GM18498 (cell line): ENCODE measurements around the gene SETD1B.

Source experiments
- ATAC-seq: cut with Tn5 transposase; IDR thresholded peaks from one replicate; pipeline ENCODE4 v1.9.1; 2021; ENCODE audit warnings: mild to moderate bottlenecking, moderate library complexity; ENCODE audit not compliant: unreplicated experiment

SETD1B gene

DNA sequence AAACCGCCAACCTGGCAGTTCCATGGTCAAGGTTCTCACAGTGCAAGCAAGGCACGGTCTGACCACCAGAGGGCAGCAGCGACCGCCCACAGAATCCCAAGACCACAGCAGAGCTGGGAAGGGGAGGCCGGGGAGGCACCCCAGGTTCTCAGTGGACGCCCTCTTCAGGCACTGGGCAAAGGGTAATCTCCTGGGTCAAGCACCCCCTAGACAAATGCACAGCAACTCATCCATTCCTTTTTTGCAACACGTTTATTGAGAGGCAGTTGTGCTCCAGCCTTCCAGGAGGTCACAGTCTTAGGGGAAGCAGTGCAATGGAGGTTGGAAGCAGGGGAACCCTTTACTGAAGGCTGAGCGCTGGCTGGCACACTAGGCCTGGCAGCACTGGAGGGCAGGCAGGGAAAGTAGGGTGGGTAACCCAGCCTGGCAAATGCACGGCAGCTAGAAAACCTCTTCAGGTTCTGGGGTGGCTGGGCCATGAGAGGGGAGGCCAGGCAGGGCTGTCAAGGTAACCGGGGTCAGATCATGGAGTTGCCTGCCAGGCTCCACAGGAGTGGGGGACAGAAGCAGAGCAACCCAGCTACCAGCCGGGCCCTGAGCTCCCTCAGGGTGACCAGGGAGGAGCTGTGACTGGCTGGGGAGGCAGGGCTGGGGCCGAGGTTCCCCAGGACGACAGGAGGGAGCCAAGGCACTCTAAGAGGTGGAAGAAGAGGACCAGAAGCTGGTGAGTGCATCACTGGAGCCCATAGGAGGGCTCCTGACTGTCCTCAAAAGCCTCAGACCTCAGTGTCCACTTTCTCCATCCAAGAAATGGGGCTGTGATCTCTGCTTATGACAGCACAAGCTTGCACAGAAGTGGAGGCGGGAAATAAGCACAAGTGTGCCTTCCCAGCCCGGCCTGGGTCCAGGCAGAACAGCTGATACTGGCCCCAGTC, 8.5 kb upstream of the SETD1B start:
- no peak for ATAC-seq

DNA sequence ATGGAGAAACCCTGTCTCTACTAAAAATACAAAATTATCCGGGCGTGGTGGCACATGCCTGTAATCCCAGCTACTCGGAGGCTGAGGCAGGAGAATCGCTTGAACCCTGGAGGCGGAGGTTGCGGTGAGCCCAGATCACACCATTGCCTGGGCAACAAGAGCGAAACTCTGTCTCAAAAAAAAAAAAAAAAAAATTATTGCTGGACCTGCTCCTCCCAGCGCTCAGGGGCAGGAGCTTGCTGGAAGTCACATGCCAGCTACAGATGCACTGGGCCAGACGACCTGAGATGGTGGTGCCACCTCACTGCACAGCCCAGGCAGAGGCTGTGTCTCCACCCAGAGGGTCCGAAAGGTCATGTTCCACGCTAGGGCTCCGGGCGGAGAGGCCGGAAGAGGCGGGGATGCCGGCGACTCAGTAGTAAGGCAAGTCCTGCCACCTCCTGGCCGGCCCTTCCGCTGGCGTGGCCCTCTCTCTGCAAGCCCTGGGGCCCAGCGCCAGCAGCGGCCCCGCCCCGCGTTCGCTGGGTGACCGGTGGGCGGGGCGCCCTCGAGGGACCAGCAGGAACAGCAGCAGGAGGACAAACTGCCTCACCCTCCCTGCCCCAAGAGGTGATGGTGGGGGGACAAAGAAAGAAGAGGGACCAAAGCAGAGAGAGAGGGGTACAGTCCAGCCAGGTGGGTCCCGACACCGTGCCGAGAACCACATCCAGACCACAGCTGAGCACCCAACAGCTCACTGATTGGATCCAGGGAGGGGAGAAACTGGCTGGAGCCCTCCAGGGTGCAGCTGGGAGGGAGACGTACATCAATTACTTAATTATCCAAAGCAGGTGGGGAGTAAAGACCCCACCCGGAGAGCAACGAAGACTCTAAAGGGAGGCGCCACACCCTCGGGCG, 6.7 kb upstream of the SETD1B start:
- ATAC-seq = no peak

DNA sequence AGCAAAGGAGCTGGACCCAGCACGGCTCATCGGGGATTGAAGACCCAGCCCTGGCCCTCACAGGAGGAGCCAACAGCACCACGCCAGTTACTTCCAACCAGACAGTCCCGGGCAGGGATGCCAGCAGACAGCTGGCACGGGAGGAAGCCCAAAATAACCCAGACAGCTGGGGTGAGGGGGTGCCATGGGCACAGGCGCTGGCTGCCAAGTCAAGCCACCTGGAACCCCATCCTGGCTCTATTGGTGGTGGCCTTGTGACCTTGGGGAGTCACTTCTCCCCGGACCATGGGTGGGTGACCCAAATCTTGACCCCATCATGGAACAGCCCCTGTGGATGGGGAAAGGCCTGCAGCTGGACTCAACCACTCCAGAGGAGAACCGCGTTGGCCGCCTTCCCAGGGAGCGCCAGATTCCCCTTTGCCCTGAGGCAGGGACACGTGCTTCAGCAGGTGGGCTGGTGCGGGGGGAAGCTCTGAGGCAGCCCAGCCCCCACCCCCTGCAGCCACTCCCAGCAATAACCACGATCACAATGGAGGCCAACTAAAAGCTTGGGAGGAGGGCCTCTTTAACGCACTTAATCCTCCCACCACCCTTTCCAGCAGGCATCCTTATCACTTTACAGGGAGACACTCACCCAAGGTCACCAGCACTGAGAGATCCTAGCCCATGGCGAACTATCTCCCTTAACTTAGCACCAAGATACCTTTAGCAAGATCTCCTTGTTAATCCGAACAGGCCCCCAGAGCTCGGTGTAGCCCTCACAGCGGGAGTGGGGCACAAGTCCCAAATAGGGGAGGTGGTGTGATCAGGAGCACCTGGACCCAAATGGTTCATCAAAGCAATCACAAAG, 5.6 kb upstream of the SETD1B start:
- no peak for ATAC-seq

DNA sequence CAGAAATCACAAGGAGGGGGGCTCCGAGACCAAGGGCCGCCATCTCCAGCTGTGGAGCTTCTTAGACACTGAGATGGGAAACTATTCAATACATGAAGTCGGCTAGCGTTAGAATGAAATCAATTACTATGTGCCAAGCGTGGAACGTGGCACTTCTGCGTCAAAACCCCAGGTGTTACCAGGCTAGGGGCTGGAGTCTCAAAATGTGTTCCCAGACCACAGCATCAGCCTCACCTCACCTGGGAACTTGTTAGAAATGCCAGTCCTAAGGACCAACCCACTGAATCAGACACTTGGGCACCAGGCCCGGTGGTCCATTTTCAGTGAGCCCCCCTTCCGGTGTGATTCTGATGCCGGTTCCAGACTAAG, 5.0 kb upstream of the SETD1B start:
- ATAC-seq = no peak

DNA sequence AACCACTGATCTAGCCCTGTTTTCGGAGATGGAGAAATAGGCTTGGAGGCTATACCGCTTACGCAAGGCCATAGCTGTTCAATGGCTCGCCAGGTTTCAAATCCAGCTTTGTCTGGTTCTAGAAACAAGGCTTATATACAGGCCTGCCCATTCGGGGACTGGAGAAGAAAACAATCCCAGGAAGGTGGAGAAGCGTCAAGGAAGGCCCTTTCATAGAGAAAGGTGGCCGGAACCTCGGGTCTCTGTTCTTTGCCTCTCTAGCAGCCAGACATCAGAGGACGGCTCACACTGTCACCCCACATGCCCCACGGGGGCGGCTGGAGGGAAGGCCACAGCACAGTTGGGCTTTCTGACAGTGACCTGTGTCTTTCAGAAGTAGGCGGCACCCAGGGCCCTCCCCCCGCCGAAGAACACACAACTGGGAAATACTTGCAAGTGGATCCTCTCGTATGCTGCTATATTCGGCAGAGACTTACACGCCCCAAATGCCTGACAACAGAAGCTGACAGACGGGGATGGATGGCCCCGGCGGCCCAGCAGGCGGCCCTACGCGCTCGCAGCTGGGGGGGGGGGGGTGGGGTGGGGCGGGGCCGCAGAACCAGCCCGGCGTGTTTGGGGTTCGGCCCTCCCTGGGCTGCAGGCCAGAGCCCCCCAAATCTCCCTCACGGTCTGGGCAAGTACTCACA, 4.5 kb upstream of the SETD1B start:
- ATAC-seq = no peak

DNA sequence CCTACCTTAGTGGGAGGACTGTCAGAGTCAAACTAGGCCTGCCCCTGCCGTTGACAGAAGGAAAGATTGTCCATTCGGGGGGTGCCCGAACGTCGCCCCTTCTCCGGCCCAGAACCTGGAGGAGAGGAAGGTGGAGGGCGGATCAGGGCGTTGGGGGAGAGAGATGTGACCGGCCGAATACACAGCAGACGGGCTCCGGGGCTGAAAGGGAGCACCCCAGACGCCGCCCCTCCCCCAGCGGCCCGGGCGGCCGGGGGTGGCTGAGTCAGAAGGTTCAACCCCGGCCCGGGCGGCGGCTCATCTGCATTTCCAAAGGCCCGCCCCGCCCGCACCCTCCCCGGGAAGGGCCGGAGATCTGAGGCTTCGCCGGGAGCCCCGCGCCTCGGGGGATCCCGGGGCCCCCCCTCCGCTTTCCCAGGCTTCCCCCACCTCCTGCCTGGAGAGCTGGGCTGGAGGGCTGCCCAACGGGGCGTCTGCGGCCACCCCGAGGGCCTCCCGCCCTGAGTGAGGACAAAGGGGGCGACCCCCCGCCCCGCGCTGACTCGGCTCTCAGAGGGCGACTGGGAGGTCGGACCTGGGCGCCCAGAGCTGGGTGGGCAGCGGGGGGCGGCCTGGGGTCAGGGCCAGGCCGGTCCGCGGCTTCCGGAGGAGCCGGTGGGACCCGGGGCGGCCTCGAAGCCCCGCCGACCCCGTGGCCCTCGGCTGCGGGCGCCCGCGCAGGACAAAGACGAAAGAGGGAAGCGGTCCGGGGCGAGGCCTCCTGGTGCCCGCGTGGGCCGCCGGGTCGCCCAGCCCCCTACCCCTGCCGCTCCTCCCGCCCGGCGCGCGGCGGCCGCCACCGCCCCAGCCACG, 3.7 kb upstream of the SETD1B start:
- peak; percentile 32 for ATAC-seq

DNA sequence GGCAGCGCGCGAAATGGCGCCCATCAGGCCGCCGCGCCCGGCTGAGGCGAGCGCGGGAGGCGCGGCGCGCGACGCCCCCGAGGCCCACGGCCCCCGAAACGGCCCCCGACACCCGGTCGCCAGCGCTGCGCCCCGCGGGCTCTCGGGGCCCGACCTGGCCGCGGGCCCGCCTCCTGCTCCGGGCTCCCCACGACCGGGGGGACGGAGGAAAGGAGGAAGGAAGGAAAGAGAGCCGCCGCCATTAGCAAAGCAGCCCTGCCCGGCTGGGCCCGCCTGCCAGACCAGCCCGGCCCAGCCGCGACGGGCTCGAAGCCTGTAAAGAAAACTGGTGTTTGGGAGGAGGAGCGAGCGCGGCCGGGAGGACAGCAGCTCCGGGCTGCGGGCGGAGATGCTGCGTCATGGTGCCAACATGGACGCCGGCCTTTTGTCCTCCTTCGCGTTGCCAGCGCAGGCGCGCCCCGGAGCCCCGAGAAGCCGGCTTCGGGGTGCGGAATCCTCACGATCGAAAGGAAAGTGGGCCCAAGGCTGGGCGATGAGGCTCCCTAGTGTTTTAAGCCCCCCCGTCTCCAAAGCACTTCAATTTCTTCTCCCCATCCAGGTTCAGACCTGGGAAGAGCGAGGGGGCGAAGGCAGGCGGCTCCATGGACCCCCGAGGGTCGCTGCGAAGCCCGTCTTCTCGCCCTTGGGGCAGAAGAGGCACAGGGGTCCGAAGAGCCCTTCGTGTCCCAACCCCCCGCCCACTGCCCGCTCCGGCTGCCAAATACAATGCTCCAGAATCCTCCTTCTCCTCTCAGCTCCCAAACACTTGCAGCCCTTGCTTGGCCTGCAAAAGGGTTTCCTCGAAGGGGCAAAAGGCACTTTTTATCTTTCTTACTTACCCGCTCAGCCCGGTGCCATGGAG, 2.9 kb upstream of the SETD1B start:
- peak; percentile 8 for ATAC-seq

DNA sequence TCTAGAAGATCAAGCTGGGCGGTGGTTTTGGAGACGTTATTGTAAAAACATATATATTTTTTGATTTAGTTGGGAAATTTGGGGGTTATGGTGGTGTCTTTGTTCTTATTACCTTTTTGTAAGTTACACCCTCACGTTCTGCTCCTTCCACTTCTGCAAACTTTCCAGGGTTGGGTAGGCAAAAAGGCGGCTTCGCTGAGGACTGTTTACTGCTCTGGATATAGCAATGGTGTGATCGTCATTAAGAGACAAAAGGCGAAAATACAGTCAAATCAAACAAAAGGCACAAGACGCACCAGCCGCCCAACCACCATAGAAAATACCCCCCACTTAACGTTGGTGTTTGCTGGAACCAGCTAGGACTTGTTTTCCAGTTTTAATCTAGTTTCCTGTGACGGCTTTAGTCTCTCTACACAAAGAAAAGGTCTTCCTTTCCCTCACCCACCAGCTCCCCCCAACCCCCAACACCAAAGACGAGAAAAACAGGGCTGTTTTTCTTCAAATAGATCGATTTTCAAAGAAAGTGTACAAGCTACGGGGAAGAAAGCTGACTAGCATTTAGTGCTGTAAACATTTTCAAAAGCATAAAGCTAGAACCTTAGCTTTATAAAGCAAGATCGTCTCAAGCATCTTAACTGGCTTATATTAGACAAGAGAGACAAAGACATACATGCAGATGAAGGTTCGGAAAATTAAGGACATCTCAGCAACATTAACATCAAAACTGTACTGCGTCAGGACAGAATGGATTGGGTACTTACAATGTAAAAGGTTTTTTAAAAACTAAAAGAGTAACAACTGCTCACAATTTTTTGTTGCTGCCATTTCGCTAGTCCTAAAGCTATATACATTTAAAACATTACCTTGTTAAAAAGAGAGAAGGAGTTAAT, 2.0 kb upstream of the SETD1B start:
- ATAC-seq = no peak

DNA sequence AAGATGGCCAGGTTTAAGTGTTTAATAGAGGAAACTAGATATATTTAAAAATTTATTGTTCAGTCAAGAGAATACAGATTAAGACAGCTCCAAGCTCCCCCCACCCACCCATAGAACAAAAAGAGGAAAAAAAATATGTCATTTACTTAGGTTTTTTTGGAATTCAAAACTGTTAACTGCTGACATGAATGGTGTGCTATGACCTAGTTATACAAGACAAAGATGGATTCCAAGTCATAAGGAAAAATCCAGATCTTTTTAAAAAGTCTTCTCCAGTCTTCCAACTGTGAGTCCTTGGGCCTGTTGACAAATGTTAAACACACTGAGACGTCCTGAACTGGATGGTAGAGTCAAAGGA, 1.3 kb upstream of the SETD1B start:
- no peak for ATAC-seq

DNA sequence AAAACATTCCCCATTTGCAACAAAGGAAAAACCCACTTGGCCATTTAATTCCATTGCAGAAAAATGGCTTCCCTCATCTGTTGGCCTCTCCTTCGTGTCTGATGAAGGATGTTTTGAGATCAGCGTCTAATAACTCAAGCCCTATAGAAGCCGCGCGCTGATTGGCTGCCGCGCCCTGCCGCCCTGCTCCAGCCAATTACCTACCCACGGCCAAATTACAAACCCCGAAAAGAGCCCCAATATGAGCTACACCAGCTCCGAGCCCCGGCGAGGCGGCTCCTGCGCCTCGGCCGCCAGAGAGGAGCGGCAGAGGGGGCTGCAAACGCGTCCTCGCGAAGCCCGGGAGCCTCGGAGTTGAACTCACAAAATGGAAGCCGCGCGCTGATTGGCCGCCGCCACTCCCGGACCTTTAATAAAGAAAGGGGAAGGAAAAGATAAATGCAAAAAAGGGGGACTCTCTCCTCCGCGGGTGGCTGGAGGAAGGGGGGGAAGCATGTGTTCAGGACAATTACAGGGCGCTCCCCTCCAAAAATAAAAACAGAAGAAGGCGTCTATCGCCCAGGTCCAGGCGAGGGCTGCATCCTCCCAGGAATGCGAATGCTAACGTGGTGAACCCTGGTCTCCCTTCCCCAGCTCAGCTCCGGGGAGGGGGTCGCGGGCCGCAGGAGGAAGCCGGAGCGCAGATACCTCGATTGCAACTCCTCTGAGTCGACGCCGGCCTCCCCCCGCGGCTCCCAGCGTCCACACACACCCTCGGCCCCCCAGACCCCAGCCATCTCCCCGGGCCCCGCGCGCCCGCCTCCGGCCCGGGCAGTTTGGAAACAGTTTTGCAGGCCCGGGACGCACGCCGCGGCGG, 738 bp upstream of the SETD1B start:
- peak; percentile 39 for ATAC-seq

DNA sequence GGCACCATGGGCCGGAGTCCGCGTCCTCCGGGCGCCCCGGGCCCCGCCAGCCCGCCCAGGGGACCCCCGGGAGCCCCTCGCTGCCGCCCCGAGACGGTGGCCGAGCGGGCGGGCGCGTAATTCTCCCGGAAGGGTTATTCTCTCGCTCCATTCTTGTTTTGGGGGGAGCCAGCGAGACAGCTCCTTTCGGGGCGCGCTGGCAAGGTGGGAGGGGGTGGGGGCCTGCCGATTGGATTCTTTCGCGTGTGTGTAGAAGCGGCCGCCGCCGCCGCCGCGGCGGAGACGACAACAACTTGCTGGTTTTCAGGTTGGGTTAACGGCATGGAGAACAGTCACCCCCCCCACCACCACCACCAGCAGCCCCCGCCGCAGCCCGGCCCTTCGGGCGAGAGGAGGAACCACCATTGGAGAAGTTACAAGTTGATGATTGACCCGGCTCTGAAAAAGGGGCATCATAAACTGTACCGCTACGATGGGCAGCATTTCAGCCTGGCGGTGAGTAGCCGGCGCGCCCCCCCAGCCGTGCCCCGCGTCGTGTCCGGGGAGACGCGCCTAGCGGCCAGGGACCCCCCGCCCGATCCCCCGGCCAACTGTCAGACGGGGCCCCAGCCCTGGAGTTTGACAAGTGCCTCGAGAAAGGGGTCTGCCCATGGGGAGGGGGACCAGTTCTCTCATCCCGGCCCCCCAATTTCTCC, 755 bp downstream of the SETD1B start:
- no peak for ATAC-seq

DNA sequence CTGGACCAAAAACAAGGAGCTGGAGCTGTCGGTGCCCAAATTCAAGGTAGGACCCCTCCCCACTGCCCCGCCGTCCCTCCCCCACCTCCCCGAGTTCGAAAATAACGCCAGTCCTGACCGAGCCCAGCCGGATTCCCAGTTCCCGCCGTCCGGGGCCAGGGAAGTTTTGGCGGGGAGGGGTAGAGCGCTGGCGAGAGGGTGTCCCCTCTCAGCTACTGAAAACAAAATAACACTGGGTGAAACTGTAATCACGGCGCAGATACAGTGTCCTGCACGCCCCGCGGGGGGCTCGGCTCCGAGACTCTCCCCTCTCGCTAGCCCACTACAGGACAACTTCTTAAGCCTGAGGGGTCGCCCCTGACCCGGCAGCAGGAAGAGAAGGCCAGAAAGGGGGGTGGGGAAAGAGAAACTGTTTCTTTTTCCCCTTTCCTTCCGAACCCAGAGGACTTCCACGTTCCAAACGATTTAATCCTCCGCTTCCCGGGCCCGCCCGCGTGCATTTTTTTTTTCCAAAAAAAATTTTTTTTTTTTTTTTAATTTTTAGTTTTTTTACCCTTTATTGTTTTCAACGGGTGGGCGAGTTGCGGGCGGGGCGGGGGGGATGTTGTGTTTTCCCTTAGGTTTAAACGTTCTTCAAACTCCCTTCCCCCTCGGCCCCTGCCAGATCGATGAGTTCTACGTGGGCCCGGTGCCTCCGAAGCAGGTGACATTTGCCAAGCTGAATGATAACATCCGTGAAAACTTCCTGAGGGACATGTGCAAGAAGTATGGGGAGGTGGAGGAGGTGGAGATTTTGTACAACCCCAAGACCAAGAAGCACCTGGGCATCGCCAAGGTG, 1.6 kb downstream of the SETD1B start:
- no peak for ATAC-seq

DNA sequence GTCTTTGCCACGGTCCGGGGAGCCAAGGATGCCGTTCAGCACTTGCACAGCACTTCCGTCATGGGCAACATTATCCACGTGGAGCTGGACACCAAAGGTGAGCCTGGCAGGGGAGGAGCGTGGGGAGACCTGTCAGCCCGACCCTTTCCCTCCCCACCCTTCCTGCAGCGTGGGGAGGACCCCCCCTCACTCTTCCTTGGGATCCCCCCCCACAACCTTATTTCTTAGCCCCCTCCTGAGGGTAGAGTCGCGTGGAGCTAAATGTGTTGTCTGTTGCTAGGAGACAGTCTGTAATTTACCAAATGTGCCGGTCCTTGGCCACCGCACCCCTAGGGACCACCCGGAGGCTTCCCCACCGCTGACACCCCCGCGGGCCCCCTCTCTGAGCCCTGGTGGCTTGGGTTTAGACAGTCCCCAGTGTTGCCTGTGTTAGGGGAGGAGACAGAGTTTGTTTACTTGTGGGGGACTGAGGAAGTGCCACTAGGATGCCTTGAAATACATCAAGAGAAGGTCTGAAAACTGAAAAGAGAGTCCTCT, 2.3 kb downstream of the SETD1B start:
- no peak for ATAC-seq

DNA sequence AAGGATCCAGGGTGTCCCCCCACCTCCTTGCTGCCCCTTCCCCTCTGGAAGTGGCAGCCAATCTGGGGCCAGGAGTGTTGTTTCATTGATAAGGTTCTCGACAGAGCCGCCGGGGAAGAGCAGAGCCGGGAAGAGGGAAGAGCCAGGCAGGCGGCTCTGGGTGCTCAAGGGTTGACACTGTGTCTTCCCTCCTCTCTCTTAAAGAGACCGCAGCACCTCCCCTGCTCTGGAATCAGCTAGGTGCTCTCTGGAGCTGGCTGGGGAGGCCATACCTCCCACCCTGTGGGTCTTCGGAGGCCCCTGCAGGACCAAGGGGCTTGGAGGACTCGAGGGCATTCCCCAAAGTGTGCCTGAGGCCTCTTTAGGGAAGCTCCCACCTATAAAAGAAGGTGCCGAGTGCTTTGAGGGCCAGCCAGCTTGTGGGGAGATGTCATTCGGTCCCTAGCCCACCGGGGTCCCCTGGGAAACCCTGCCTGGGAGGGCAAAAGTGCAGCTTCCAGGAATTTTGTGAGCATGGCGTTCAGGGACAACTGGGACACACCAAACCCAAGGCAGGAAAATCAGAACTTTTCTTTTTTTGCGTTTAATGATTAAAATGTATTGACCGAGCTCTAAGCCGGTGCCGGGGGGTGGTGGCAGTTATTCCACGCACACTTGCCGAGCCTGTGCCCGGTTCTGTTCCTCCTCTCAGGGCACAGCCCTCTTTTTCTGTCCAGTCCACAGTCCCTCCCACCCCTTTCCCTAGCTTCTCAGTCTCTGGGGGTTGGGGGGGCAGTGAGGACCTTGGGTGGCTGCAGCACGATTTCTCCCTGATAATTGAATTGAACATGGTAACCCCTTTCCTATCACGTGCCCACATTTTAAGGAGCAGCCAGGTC, 3.0 kb downstream of the SETD1B start:
- no peak for ATAC-seq
